Ishikawa (cell line): ENCODE data around the gene MAX.
A peak's percentile ranks its signal among the peaks of the same experiment; 100 is the strongest.

ENCODE experiments used
- CEBPB ChIP-seq: IDR thresholded peaks from 2 replicates; pipeline ENCODE4 v1.6.1; 2012
- CREB1 ChIP-seq: IDR thresholded peaks from 2 replicates; pipeline ENCODE4 v1.6.1; 2012; ENCODE audit warnings: low read depth
- EGR1 ChIP-seq: IDR thresholded peaks from 2 replicates; pipeline ENCODE4 v1.6.1; 2012
- EP300 ChIP-seq: IDR thresholded peaks from 2 replicates; pipeline ENCODE4 v1.6.1; 2012; ENCODE audit warnings: borderline replicate concordance
- FOXM1 ChIP-seq: IDR thresholded peaks from 2 replicates; pipeline ENCODE4 v1.6.1; 2012; ENCODE audit warnings: low read depth, borderline replicate concordance
- NFIC ChIP-seq: IDR thresholded peaks from 2 replicates; pipeline ENCODE4 v1.6.1; 2012
- RAD21 ChIP-seq: IDR thresholded peaks from 2 replicates; pipeline ENCODE4 v1.6.1; 2012; ENCODE audit warnings: low read depth
- TAF1 ChIP-seq: IDR thresholded peaks from 2 replicates; pipeline ENCODE4 v1.6.1; 2012; ENCODE audit warnings: low read depth, mild to moderate bottlenecking
- TCF12 ChIP-seq: IDR thresholded peaks from 2 replicates; pipeline ENCODE4 v1.6.1; 2012; ENCODE audit warnings: low read depth
- TEAD4 ChIP-seq: IDR thresholded peaks from 2 replicates; pipeline ENCODE4 v1.6.1; 2012
- YY1 ChIP-seq: IDR thresholded peaks from 2 replicates; pipeline ENCODE4 v1.6.1; 2012; ENCODE audit warnings: low read depth
- ZBTB7A ChIP-seq: IDR thresholded peaks from 2 replicates; pipeline ENCODE4 v1.6.1; 2012; ENCODE audit warnings: low read depth
- TF ChIP-seq, protein P1 (sequence below): IDR thresholded peaks from 2 replicates; pipeline ENCODE4 v1.6.1; 2012
- TF ChIP-seq, protein P2 (sequence below): IDR thresholded peaks from 2 replicates; pipeline ENCODE4 v1.6.1; 2012; ENCODE audit warnings: low read depth, mild to moderate bottlenecking
- TF ChIP-seq, protein P3 (sequence below): IDR thresholded peaks from 2 replicates; pipeline ENCODE4 v1.6.1; 2012

MAX gene

DNA sequence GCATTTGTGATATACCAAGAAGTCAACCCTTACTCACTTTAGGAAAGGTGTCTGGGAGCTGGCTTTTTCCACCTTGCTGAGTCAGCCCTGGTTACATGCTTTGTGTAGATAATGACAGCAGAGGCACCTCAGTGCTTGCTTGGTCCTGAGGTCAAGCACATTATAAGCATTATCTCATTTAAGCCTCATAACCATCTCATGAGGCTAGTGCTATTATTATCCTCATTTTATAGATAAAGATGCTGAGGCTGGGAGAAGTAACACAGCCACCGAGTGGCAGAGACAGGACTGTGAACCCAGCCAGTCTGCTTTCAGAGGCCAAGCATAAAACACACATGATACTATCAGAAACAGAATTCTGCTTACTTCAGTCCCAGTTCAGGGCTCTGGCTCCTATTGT, 29.4 kb downstream of the MAX start:
- no peak for TF ChIP-seq NFIC
- TF ChIP-seq EGR1 = no peak
- TF ChIP-seq CREB1 = no peak
- TF ChIP-seq, protein P1, sequence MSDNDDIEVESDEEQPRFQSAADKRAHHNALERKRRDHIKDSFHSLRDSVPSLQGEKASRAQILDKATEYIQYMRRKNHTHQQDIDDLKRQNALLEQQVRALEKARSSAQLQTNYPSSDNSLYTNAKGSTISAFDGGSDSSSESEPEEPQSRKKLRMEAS = no peak
- TF ChIP-seq FOXM1 = no peak
- no peak for TF ChIP-seq YY1
- no peak for TF ChIP-seq EP300
- TF ChIP-seq ZBTB7A = no peak
- TF ChIP-seq TEAD4 = no peak
- TF ChIP-seq, protein P2, sequence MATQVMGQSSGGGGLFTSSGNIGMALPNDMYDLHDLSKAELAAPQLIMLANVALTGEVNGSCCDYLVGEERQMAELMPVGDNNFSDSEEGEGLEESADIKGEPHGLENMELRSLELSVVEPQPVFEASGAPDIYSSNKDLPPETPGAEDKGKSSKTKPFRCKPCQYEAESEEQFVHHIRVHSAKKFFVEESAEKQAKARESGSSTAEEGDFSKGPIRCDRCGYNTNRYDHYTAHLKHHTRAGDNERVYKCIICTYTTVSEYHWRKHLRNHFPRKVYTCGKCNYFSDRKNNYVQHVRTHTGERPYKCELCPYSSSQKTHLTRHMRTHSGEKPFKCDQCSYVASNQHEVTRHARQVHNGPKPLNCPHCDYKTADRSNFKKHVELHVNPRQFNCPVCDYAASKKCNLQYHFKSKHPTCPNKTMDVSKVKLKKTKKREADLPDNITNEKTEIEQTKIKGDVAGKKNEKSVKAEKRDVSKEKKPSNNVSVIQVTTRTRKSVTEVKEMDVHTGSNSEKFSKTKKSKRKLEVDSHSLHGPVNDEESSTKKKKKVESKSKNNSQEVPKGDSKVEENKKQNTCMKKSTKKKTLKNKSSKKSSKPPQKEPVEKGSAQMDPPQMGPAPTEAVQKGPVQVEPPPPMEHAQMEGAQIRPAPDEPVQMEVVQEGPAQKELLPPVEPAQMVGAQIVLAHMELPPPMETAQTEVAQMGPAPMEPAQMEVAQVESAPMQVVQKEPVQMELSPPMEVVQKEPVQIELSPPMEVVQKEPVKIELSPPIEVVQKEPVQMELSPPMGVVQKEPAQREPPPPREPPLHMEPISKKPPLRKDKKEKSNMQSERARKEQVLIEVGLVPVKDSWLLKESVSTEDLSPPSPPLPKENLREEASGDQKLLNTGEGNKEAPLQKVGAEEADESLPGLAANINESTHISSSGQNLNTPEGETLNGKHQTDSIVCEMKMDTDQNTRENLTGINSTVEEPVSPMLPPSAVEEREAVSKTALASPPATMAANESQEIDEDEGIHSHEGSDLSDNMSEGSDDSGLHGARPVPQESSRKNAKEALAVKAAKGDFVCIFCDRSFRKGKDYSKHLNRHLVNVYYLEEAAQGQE = no peak
- TF ChIP-seq, protein P3, sequence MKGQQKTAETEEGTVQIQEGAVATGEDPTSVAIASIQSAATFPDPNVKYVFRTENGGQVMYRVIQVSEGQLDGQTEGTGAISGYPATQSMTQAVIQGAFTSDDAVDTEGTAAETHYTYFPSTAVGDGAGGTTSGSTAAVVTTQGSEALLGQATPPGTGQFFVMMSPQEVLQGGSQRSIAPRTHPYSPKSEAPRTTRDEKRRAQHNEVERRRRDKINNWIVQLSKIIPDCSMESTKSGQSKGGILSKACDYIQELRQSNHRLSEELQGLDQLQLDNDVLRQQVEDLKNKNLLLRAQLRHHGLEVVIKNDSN = no peak
- no peak for TF ChIP-seq RAD21
- TF ChIP-seq CEBPB = no peak
- TF ChIP-seq TCF12 = no peak
- no peak for TF ChIP-seq TAF1

DNA sequence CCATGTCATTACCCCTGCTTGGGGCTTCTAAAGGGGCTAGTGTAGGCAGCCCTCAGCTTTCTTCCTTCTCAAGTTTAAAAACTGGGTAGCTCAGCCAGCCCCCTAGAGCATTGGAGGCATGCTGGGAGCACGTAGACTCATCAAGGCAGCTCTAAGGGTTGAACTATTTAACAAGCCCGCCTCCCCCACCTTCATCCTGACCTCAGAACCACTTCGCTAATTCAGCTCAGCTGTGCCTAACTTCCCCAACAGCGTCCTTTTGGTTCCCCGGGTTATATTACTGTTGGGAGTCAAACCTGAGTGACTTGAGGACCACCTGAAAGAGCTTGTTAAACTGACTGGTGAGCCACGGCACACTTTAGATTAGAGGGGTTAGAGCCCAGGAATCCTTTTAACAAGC, 30.1 kb downstream of the MAX start:
- TF ChIP-seq RAD21 = no peak
- no peak for TF ChIP-seq TEAD4
- no peak for TF ChIP-seq TAF1
- no peak for TF ChIP-seq CREB1

DNA sequence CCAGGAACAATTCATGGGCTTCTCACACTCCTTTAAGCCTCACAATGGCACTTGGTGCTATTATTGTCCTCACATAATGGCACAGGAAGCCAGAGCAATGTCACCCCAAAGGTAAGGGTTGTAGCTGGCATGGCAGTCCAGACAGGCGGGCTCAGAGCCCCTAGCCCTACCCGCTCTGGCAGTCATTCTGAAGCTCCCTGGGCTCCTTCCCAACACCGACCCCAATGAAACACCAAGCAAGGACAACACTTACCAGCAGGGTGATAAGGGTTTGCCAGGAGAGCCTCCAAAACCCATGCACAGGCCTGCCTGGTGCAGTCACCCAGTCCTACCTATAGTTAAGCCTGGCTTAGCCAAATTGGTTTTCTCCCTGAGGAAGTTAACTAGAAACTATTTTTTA, 30.8 kb downstream of the MAX start:
- TF ChIP-seq TEAD4 (no peak), FOXM1 (no peak), CREB1 (no peak), EGR1 (no peak)
- TF ChIP-seq, protein P1 = no peak
- TF ChIP-seq, protein P3 = no peak

DNA sequence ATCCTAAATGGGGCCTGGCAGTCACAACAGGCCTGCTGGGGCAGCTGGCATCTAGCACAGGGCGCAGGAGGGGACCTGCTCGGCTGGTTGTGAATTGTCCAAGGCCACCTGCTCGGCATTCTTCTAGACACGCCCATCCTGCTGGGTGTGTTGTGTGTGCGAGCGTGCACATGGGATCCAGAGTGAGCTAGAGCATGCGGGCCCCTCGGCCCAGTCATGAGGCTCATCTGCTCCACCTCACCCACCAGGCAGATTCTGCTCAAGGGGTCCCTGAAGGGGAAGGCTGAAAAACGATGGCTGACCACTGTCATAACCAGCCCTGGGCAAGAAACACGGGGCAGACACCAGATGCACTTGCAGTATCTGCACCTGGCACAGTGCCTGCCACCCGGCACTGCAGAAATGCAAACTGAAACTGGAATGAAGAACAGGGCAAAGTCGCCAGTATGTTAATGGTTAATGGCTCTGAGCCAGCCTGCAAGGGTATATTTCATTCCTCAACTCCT, 31.8 kb downstream of the MAX start:
- TF ChIP-seq TCF12 (peak; percentile 94), FOXM1 (no peak; the same call in 1 of the 2 replicates), RAD21 (no peak; the same call in 1 of the 2 replicates), EP300 (peak; percentile 64), CEBPB (no peak; the same call in 1 of the 2 replicates), EGR1 (no peak), CREB1 (no peak), TEAD4 (peak; percentile 75), NFIC (peak; percentile 84), ZBTB7A (no peak), TAF1 (no peak), YY1 (0 out of 2 replicates have a peak, but pooled peaks have one; percentile 18)
- TF ChIP-seq, protein P3 = no peak; the same call in 1 of the 2 replicates
- TF ChIP-seq, protein P1 = peak; percentile 94

DNA sequence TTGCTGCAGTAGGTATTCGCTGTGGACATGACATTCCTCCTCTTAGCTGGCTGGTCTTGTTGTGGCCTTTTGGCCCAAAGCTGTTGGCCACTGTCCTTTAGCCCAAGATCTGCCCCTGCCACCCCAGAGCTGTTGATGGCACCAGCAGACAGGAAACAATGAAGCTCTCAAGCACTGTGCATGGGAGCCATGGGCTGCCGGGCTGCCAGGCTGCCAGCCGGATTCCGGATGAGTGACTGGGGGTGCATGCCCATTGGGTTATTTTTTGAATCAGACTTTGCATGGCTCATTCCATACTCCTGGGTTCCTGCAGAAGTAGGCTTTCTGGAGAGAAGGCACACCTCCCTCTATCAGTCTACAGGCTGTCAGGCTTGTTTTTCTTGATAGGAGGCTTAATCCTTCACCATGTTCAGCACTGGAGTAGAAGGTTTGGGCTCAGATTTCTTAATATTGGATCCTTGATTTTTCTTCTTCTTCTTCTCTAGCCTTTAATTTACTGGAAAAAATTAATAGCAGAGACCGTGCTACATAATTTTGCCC, 32.4 kb downstream of the MAX start:
- TF ChIP-seq ZBTB7A (no peak), RAD21 (no peak), FOXM1 (no peak), CREB1 (no peak)
- TF ChIP-seq, protein P1 = no peak

DNA sequence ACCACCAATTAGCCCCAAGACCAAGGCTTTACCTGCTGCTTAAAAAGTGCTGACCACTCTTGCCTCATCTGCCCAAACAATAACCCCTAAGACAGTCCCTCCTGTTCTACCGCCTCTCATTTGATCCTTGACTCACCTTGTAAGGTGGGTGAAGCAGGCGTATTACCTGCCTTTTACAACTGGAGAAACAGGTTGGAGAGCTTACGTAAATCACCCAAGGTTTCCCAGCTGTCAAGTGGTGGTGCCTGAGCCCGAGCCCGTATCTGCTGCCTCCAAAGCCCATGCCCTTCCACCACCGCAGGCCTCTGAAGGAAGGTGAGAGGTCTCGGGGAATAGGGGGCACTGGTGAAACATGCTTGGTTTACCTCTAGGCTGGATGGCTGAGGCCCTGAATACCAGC, 36.6 kb downstream of the MAX start:
- TF ChIP-seq NFIC = no peak
- TF ChIP-seq, protein P2 = no peak
- no peak for TF ChIP-seq CREB1
- no peak for TF ChIP-seq TCF12
- TF ChIP-seq FOXM1 = no peak
- TF ChIP-seq, protein P3 = no peak
- TF ChIP-seq ZBTB7A = no peak
- TF ChIP-seq EGR1 = no peak
- no peak for TF ChIP-seq TAF1
- TF ChIP-seq YY1 = no peak
